Measurements from ENCODE around the gene RNU7-1.

The RNU7-1 gene

DNA sequence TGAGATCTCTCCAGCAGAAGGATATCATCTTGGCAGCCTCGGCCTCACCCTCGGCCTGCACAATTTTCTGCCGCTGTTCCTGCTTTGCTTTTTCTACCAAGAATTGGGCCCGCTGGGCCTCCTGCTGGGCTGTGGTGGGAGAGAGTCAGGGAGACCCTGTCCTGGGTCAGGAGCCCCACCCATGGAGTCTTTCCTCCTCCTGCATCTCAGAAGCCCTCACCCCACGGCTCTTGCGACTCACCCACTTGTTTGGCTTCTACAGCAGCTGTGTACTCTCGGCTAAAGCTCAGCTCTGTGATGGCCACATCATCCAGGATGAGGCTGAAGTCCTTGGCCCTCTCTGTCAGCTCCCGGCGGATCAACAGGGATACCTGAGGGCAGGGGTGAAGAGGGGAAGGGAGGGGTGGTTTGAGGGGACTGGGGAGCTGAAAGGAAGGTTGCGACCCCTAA lies 24.1 kb downstream of the RNU7-1 start:
- no peak for TF ChIP-seq CTCF (IDR thresholded peaks at IDR 0.05; ENCODE audit: low read depth, low read length, missing control alignments)
- no peak for DNase-seq (ENCODE audit: extremely low read depth, low read depth)
- peak overlapping the region; percentile 97 for H3K4me3 ChIP-seq (replicated peaks; ENCODE audit: low read depth, low read length)

DNA sequence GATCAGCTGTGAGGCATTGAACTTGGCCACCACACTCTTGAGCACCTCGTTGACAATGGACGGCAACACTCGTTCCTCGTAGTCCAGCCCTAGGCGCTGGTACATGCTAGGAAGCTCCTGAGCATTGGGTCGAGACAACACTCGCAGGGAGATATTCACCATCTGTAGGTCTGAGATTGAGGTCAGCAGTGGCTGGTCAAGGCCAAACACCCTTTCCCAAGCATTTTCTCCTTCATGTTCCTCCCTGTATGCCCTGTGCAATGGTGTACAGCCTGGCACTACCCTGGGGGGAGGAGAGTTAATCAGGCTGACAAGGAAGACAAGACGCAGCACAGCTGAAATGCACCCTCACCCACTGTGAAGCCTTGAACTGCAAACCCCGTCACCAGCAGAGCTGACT lies 24.8 kb downstream of the RNU7-1 start:
- peak overlapping the region; percentile 97 for H3K4me3 ChIP-seq (replicated peaks; ENCODE audit: low read depth, low read length)
- TF ChIP-seq CTCF (IDR thresholded peaks at IDR 0.05; ENCODE audit: low read depth, low read length, missing control alignments): no peak
- DNase-seq (ENCODE audit: extremely low read depth, low read depth): no peak

GRCh38 chr12:6970096-6970527 lies 26.5 kb downstream of the RNU7-1 start:
- no peak for TF ChIP-seq CTCF (IDR thresholded peaks at IDR 0.05; ENCODE audit: low read depth, low read length, missing control alignments)
- H3K4me3 ChIP-seq (replicated peaks; ENCODE audit: low read depth, low read length): peak overlapping the region; percentile 97
- DNase-seq (ENCODE audit: extremely low read depth, low read depth): no peak

- no peak overlapping the region for H3K4me3 ChIP-seq (replicated peaks; ENCODE audit: low read depth, low read length)
- TF ChIP-seq CTCF (IDR thresholded peaks at IDR 0.05; ENCODE audit: low read depth, low read length, missing control alignments): no peak
Observed at GRCh38 chr12:6974180-6974579, 30.6 kb downstream of the RNU7-1 start.

GRCh38 chr12:6975297-6976032 lies 31.8 kb downstream of the RNU7-1 start:
- no peak overlapping the region for H3K4me3 ChIP-seq (replicated peaks; ENCODE audit: low read depth, low read length)
- DNase-seq (ENCODE audit: extremely low read depth, low read depth): no peak
- TF ChIP-seq CTCF (IDR thresholded peaks at IDR 0.05; ENCODE audit: low read depth, low read length, missing control alignments): no peak

More at GRCh38 chr12:6974180-6974579, 30.6 kb downstream of the RNU7-1 start:
- no peak for DNase-seq (ENCODE audit: extremely low read depth, low read depth)

DNA sequence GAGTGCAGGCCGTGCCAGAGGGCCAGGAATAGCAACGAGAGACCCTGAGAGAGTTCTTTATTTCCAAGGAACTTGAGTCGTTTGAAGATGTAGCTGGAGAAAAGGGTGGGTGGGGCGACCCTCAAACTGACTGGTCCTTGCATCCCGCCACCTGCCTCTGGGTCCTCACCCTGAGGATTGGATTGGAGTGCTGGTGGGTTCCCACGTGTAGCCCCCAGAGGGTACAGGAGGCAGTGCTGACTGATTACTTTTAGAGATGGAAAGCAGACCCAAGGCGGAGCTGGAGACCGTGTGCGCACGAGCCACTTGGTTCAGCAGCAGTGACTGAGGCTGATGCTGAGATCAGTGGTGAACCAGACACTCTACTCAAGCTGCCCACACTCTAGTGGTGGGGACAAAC lies 34.0 kb downstream of the RNU7-1 start:
- H3K4me3 ChIP-seq (replicated peaks; ENCODE audit: low read depth, low read length): no peak overlapping the region
- TF ChIP-seq CTCF (IDR thresholded peaks at IDR 0.05; ENCODE audit: low read depth, low read length, missing control alignments): no peak
- DNase-seq (ENCODE audit: extremely low read depth, low read depth): no peak
